Suppressor macrophage (primary cell): Measurements from ENCODE around the gene SNRNP25.
"Not testable (repeated sequence)": the region's sequence is repeated elsewhere in the genome, so short reads cannot be mapped to it uniquely, and the experiment has no call there.

ENCODE experiments used
- DNase-seq, 4 experiments: peaks; one replicate each; pipeline ENCODE4 v3.0.0-alpha.2; 2020 to 2022

Gene SNRNP25

DNA sequence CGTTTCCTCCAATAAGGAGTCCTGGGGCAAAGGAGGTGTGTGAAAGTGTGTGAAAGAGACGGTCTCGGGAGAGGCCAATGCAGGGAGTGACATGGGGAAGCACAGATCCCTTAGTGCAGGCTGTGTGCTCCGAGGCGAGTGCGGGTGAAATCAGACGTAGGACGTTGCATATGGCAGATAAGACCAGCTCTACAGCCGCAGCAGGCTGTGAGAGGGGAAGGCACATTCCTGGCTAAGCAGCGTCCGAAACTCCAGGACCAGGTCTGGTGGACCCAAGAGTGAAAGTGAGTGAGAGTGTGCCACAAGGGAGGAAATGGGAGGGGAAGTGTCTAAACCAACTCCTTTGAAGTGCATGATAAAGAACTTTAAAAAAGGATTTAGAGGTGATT is 11.6 kb upstream of the SNRNP25 start:
- no peak for DNase-seq

- DNase-seq = no peak
Observed at GRCh38 chr16:42691-43090, 10.9 kb upstream of the SNRNP25 start.

DNA sequence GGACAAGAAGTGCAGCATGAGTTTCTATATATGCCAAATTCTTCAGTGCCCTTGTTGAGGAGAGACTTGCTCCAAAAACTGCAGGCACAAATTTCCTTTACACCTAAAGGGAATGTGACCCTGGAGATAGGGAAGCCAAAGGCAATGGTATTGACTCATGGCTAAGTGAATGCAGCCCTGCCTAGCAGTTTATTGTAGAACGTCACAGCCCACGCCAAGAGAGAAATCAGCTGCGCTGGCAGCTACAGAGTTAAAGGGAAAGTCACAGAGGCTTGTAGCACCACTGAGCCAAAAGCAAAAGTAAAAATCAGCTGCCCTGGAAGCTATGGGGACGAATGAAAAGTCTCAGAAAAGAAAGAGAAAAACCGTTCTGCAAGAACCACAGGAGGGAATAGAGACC is 10.3 kb upstream of the SNRNP25 start:
- no peak for DNase-seq

DNA sequence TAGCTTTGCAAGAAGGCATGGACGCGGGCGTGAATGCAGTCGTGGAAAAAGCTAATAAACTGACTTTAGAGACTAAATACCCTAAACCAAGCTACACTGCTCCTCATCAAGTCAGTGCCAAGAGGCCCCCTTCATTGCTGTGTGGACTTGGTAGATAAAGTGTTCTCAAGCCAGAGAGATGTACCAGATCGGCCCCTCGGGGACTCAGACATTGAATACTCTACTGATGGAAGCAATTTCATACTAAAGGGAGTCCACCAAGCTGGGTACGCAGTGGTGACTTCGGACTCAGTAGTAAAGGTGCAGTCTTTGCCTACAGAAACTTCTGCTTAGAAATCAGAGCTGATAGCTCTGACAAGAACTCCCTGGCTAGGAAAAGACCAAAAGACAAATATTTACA is 9.0 kb upstream of the SNRNP25 start:
- no peak for DNase-seq

- no peak for DNase-seq
Observed at GRCh38 chr16:45454-45853, 8.2 kb upstream of the SNRNP25 start.

DNA sequence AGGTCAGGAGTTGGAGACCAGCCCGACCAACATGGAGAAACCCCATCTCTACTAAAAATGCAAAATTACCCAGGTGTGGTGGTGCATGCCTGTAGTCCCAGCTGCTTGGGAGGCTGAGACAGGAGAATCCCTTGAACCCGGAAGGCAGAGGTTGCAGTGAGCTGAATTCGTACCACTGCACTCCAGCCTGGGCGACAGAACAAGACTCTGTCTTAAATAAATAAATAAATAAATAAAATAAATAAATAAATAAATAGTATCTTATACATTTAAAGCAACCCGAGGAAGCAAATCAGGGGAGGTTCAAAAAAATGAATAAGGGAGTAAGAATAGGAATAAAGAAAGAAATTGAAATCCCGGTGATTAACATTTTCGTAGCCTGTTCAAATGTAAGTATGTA is 7.1 kb upstream of the SNRNP25 start:
- DNase-seq = not testable (repeated sequence)

DNA sequence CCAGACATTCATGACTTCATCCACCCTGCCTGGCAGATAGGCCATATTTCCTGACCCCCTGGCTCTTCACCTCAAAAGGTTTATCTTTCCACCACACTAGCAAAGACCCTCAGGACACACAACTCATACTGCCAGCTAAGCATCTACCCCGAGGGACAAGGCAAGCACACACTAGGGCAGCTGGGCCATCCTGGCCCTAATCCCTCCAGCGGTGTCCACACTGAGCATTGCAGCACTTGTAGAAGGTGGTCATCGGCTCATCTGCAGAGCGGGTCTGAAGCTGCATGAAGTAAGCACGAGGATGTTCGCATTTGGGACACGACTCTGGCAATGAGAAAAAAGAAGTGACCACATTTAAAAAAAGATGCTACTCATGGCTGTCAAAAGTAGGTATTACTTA is 6.4 kb upstream of the SNRNP25 start:
- no peak for DNase-seq

DNA sequence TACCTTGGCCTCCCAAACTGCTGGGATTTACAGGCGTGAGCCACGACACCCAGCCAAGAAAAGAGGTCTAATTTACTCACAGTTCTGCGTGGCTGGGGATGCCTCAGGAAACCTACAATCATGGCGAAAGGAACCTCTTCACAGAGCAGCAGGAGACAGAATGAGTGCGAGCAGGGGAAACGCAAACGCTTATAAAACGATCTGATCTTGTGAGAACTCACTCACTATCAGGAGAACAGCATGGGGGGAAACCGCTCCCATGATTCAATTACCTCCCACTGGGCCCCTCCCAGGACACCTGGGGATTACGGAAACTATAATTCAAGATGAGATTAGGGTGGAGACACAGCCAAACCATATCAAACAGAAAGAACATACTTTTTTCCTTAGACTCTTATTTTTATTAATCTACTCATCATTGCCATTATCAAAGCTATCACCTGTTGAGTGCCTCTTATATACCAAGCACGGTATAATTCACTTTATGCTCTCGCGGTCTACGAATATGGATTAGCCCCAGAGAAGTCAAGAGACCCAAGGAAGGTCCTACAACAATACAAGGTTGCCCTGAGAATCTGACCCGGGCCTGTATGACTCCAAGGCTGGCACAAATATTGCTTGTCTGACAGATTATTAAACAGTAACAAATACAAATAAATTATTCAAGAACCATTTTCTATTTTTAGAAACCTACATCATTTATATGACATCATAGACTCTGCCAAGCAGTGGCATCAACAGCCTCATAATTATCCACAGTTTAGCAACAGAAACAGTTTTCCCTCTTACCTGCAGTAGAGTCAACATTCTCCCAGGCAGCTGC is 2.6 kb upstream of the SNRNP25 start:
- DNase-seq = no peak

DNA sequence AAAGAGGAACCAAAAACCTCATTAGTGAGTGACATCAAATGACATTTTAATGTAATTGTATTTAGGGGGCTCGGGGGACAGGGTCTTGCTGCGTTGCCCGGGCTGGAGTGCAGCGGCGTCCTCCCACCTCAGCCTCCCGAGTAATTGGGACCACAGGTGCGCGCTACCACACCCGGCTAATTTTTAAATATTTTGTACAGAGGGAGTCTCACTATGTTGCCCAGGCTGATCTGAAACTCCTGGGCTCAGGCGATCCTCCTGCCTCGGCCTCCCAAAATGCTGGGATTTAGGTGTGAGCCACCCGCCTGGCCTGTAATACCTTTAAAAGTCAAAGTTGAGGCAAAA is 581 bp downstream of the SNRNP25 start:
- no peak for DNase-seq

- no peak for DNase-seq
Observed at GRCh38 chr16:55571-56136, 2.0 kb downstream of the SNRNP25 start.

DNA sequence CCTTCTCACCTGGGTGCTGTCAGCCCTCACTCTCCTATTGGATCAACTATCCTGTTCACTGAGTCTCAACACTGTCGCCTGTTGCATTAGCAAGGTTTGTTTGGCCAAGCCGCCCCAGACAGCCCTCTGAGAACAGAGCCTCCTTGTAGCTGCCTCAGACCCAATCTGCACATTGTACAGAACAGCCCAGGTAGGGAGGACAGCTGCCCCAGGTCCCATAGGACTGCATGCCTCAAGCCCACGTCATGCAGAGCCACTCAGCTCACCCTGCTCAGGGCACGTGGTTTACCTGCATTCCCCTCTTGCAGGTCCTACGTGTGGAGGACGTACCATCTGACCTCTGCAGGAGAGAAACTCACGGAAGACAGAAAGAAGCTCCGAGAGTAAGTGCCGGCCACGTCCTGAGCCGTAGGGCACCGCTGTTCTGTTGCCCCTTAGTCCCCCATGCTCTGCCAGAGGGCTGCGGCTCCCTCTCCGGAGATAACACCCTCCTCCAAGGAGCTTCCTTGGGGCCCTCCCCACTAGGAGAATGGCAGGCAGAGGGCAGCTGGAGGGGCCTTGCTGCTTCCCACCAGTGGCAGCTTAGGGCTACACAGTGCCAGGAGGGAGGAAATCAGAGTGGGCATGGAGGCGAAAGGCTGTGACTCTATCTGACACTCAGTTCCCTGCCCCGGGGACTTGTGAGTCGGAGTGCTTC is 2.8 kb downstream of the SNRNP25 start:
- no peak for DNase-seq

DNA sequence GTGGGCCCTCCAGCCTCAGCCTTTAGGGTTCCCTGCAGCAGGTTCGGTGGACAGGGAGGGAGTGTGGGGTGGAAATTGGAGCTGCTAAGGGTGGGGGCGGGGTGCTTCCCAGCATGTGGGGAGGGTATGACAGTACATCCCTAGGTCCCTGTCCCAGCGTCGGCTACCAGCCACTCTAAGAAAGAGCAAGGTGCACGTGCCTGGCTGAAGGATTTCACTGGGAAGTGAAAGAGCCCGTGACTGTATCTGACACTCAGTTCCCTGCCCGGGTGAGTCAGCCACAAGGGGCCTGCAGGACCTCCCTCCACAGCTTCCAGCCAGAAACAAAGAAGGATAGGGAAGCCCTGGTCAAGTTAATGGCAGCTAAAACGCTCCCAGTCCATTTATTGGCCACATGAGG is 4.1 kb downstream of the SNRNP25 start:
- DNase-seq = peak; percentile 61 to 75 (median 74)

- no peak for DNase-seq
Observed at GRCh38 chr16:58491-59439, 5.1 kb downstream of the SNRNP25 start.

GRCh38 chr16:59440-60059 is 5.9 kb downstream of the SNRNP25 start:
- no peak for DNase-seq

- no peak for DNase-seq
Observed at GRCh38 chr16:60166-60565, 6.5 kb downstream of the SNRNP25 start.

DNA sequence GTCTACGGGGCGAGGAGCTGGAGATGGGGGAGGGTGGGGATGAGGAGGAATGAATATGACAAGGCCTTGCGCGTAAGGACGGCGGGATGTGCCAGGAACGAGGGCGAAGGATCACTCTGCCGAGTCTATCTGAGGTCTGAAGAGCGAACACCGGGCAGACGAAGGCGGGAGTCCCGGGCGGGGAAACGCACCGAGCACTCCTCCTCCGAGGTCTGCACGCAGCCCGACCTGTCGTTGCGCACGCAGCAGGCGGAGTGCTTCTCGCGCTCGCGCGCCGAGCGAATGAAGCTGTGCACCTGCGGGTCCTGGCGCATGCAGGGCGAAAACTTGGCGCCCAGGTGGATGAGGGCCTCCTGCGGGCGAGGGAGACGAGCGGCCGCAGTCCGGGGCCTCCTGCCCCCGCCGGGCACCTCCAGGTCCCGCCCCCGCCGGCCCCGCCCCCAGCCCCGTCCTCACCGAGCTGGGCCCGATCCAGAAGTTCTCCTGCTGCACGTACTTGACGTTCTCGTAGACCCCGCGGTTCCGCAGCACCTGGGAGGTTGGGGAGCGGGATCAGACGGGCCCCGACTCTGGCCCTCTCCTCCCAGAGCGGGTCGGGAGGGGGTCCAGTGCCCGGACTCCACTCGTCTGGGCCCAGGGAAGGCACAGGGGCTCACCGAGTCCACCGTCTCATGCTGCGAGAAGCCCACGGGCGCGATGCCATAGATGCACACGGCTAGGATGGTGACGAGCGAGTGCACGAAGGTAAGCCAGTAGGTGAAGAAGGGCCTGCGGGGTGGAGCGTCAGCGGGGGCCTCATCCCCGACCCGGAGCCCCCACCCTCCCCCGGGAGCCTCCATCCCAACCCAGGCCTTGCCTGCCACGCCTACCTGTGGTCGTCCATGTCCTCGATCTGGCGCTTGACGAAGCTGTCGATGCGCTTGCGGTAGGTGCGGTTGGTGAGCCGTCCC is 7.6 kb downstream of the SNRNP25 start:
- no peak for DNase-seq

DNA sequence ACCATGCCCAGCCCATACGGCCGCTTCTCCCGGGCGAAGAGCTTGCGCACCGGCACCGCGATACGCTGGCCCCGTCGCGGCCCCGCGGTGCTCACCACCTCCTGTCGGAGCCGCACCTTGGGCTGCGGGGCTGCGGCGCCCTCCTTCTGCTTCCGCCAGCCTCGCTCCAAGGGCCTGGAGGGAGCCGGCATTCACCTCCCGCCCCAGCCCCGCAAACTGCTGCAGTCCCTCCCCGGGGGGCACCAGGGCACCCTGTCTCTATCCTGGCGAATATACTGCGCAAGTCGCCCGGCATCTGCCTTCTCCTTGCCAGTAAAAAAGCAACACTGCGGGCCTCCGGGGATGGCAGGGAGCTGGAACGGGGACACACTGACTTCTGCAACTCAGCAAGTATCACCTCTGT is 8.3 kb downstream of the SNRNP25 start:
- no peak for DNase-seq

DNA sequence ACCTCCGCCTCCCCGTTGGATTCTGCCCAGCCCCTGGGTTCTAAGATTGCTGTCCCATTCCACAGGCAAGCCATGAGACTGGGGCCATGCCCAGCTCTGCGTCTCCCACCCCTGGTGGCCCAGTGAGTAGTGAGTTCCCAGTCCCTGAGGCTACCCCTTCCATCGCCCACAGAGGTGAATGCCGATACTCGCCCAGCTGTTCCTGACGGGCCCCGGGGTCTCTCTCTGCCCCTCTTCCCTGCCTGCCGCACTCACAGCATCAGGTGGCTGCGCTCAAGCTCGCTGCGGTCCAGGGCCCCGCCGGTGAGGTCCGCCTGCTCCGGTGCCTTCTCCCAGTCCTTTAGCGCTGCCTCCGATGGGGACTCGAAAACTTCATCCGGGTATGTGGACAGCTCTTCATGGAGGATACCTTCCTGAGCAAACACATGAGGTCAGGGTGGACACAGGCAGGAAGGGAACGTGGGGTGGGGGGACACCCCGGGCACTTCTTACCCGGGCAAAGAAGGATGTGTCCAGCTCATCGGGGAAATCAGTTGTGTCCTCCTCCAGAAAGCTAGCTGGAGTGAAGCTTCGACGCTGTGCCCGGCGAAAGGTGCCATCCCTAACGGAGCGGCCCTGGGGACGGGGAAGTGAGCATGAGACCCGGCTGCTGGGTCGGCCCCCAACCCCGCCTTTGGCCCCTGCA is 8.8 kb downstream of the SNRNP25 start:
- no peak for DNase-seq

DNA sequence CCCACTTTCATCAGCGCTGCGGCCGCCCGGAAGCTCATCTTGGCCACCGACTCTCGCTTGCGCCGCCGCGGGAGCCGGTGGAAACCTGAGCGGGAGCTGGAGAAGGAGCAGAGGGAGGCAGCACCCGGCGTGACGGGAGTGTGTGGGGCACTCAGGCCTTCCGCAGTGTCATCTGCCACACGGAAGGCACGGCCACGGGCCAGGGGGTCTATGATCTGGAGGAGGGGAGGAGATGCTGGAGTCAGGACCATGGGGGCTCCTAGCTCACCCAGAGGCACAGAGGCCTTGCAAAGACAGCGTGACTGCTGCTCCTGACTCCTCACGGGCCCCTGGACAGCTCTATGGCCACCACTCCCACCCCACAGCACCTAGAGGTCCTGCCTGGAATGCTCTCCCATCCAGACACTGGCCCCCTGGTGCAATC is 9.4 kb downstream of the SNRNP25 start:
- DNase-seq = no peak

- DNase-seq = no peak
Observed at GRCh38 chr16:63466-63865, 9.8 kb downstream of the SNRNP25 start.
